K562 (cell line): Measurements from ENCODE around the gene HDAC5. TPM values are rescaled to one million over a fixed set of nuclear protein-coding genes. Genes with fewer than 3 reads are reported as not detected.

Experiments used
- ATAC-seq: fragments of 200-7000 bp; cut with Tn5 transposase; 3 replicates; pipeline ENCODE4 v1.9.1; 2020; ENCODE audit warnings: moderate library complexity
- BruUV-seq: library from RNA; stranded (reverse); fragments of 400-500 nt; replicated peaks from 2 replicates; lab custom pipeline; 2021; lab: Mats Ljungman, UMichigan
- CTCF ChIA-PET: fragments of 300-600 bp; formaldehyde crosslinking; extraction: SDS; loops from one replicate; lab custom pipeline; 2021; ENCODE audit warnings: low intra/inter-chr PET ratio; lab: Yijun Ruan, JAX
- POLR2A ChIA-PET: fragments of 300-600, 350-650 bp; sonication (Branson Sonifier 250); formaldehyde crosslinking; extraction: SDS; loops from one replicate; lab custom pipeline; 2021; ENCODE audit warnings: antibody characterized with exemption, inconsistent platforms; lab: Yijun Ruan, JAX
- DNase-seq, 4 experiments: peaks; one replicate each; pipeline versions ENCODE4 v3.0.0 to v3.0.0-alpha.2; 2011 to 2018; ENCODE audit warnings: low spot score in 3 of 4, mixed read lengths in 3 of 4; ENCODE audit errors: extremely low read depth in 1 of 4
- FAIRE-seq: peaks from 2 replicates; lab custom pipeline; 2011; peaks lifted over from hg19 to GRCh38; lab: Jason Lieb, UNC
- H2AFZ ChIP-seq: 2 replicates; pipeline ENCODE4 v1.6.0; 2011; ENCODE audit warnings: low read depth, low read length, control low read depth, inconsistent platforms
- H3K27ac ChIP-seq: fragments of 200-600 bp; 3 replicates; pipeline ENCODE4 v1.8.0; 2011; ENCODE audit warnings: low read depth, mild to moderate bottlenecking, control low read depth, inconsistent platforms, low read length, moderate library complexity, mixed read lengths; ENCODE audit errors: extremely low read depth
- H3K27me3 ChIP-seq, 2 experiments: fragments of 300-600 bp in 1 of 2; 2 replicates in 1 of 2; 3 replicates in 1 of 2; pipeline versions ENCODE4 v1.6.0 to v1.8.0; 2011; ENCODE audit warnings: inconsistent platforms in 2 of 2, low read length in 2 of 2, mild to moderate bottlenecking in 1 of 2, mixed read lengths in 1 of 2, moderate library complexity in 1 of 2; ENCODE audit not compliant: control insufficient read depth in 2 of 2, insufficient read depth in 2 of 2
- H3K36me3 ChIP-seq: fragments of 300-600 bp; 3 replicates; pipeline ENCODE4 v1.8.0; 2011; ENCODE audit warnings: mild to moderate bottlenecking, low read length, inconsistent platforms; ENCODE audit not compliant: control insufficient read depth, insufficient read depth
- H3K4me1 ChIP-seq, 2 experiments: fragments of 200-600 bp in 1 of 2; replicated peaks in 1 of 2; 2 replicates in 1 of 2; 3 replicates in 1 of 2; pipeline versions ENCODE4 v1.5.1 to v1.8.0; 2011; ENCODE audit warnings: inconsistent platforms in 2 of 2, low read length in 2 of 2, mild to moderate bottlenecking in 1 of 2, mixed read lengths in 1 of 2, moderate library complexity in 1 of 2; ENCODE audit not compliant: control insufficient read depth in 2 of 2, insufficient read depth in 2 of 2
- H3K4me2 ChIP-seq: 2 replicates; pipeline ENCODE4 v1.6.1; 2011; ENCODE audit warnings: low read length, control low read depth, inconsistent platforms, mixed read lengths; ENCODE audit not compliant: insufficient read depth
- H3K4me3 ChIP-seq: fragments of 200-600 bp; sonication (generic), shearing (Covaris generic); 2 replicates; pipeline ENCODE4 v1.5.1; 2016; ENCODE audit warnings: control low read depth, inconsistent platforms
- H3K79me2 ChIP-seq: fragments of 200-600 bp; 3 replicates; pipeline ENCODE4 v1.8.0; 2011; ENCODE audit warnings: low read length, inconsistent platforms; ENCODE audit not compliant: control insufficient read depth, insufficient read depth
- H3K9ac ChIP-seq, 2 experiments: 2 replicates each; pipeline versions ENCODE4 v1.6.0 to v1.6.1; 2011; ENCODE audit warnings: low read depth in 2 of 2, low read length in 2 of 2, control low read depth in 1 of 2, inconsistent platforms in 1 of 2, mild to moderate bottlenecking in 1 of 2, mixed read lengths in 1 of 2; ENCODE audit not compliant: insufficient read depth in 1 of 2
- H3K9me1 ChIP-seq: one replicate; pipeline ENCODE4 v1.6.0; 2011; ENCODE audit warnings: inconsistent platforms, mild to moderate bottlenecking, low read length, moderate library complexity; ENCODE audit not compliant: control insufficient read depth, insufficient read depth
- H3K9me3 ChIP-seq: replicated peaks from 2 replicates; pipeline ENCODE4 v1.5.1; 2011; ENCODE audit warnings: low read depth, low read length, inconsistent platforms; ENCODE audit not compliant: control insufficient read depth, insufficient read depth
- H4K20me1 ChIP-seq: replicated peaks from 2 replicates; pipeline ENCODE4 v1.6.1; 2011; ENCODE audit warnings: low read length, inconsistent platforms, mixed read lengths; ENCODE audit not compliant: control insufficient read depth, insufficient read depth
- CC2D1A ChIP-seq: fragments of 450-650 bp; IDR thresholded peaks from 2 replicates; pipeline ENCODE4 v1.6.1; 2017; ENCODE audit warnings: mild to moderate bottlenecking
- CREM ChIP-seq: IDR thresholded peaks from 2 replicates; pipeline ENCODE4 v1.6.1; 2014; ENCODE audit warnings: antibody characterized with exemption, low read depth
- FOXM1 ChIP-seq, 2 experiments: fragments of 450-650 bp in 1 of 2; sonication (generic) in 1 of 2; formaldehyde crosslinking in 1 of 2; IDR thresholded peaks; 2 replicates each; pipeline versions ENCODE4 v1.6.1 to v1.9.0; 2017 to 2022; ENCODE audit warnings: low read depth in 2 of 2, mild to moderate bottlenecking in 2 of 2, missing genetic modification reagents in 1 of 2, moderate library complexity in 1 of 2
- HDAC8 ChIP-seq: fragments of 450-650 bp; IDR thresholded peaks from 2 replicates; pipeline ENCODE4 v1.6.1; 2016; ENCODE audit warnings: mild to moderate bottlenecking, missing genetic modification characterization, moderate library complexity, missing compliant biosample characterization
- HMBOX1 ChIP-seq: sonication (generic); IDR thresholded peaks from 2 replicates; pipeline ENCODE4 v1.6.1; 2016
- IRF2 ChIP-seq: sonication (generic); formaldehyde crosslinking; IDR thresholded peaks from 2 replicates; pipeline ENCODE4 v1.8.1; 2022; ENCODE audit warnings: mild to moderate bottlenecking, missing genetic modification reagents
- KDM4B ChIP-seq, 2 experiments: fragments of 450-650 bp in 1 of 2; sonication (generic) in 1 of 2; IDR thresholded peaks; 2 replicates each; pipeline ENCODE4 v1.6.1; 2016 to 2017; ENCODE audit warnings: borderline replicate concordance in 2 of 2, antibody characterized with exemption in 1 of 2, low read depth in 1 of 2, mild to moderate bottlenecking in 1 of 2
- KLF1 ChIP-seq: fragments of 450-650 bp; IDR thresholded peaks from 2 replicates; pipeline ENCODE4 v1.6.1; 2016; ENCODE audit warnings: missing genetic modification characterization, missing compliant biosample characterization
- MAFG ChIP-seq: fragments of 450-650 bp; conservative IDR thresholded peaks from 2 replicates; pipeline ENCODE4 v1.6.1; 2016; ENCODE audit warnings: missing genetic modification characterization, missing compliant biosample characterization
- MED1 ChIP-seq: sonication (generic); formaldehyde crosslinking; IDR thresholded peaks from 2 replicates; pipeline ENCODE4 v1.8.1; 2023; ENCODE audit warnings: missing genetic modification reagents, borderline replicate concordance
- MIER1 ChIP-seq: fragments of 450-650 bp; IDR thresholded peaks from 2 replicates; pipeline ENCODE4 v1.6.1; 2016; ENCODE audit warnings: antibody characterized with exemption, mild to moderate bottlenecking, low read depth
- SIRT6 ChIP-seq: IDR thresholded peaks from one replicate; pipeline ENCODE4 v1.6.1; 2012; ENCODE audit warnings: low read depth, mild to moderate bottlenecking, control low read depth, inconsistent platforms, low read length, moderate library complexity
- TCF7L2 ChIP-seq: fragments of 150-350 bp; IDR thresholded peaks from 2 replicates; pipeline ENCODE4 v1.6.1; 2016; ENCODE audit warnings: low read depth, mild to moderate bottlenecking, low read length, moderate library complexity
- ZNF140 ChIP-seq: fragments of 250-450 bp; sonication (Bioruptor Pico); IDR thresholded peaks from 2 replicates; pipeline ENCODE4 v1.8.0; 2021; ENCODE audit warnings: moderate library complexity, mild to moderate bottlenecking, inconsistent platforms
- ZNF24 ChIP-seq: fragments of 450-650 bp; IDR thresholded peaks from 2 replicates; pipeline ENCODE4 v1.6.1; 2016
- whole genome bisulfite sequencing: fragments of 100-300 bp; shearing (Covaris generic); methylation state at CpG from one replicate; pipeline ENCODE4 v1.1.6; 2016; ENCODE audit warnings: low coverage, mixed read lengths; ENCODE audit not compliant: insufficient coverage; ENCODE audit errors: missing lambda C conversion rate; 5-methylcytosine and 5-hydroxymethylcytosine counted together
- in situ Hi-C: fragments of 300-500 bp; cut with MboI; formaldehyde crosslinking; loops from 4 replicates; pipeline ENCODE4 v1.15.0; 2018; ENCODE audit warnings: inconsistent platforms, mixed read lengths
- intact Hi-C: fragments of 100-400 bp; cut with micrococcal nuclease; formaldehyde crosslinking; loops from 2 replicates; pipeline ENCODE4 v1.14.2; 2022
- polyA plus RNA-seq, 8 experiments: library from polyadenylated mRNA; depleted of rRNA in 4 of 8; stranded (reverse) in 5 of 8; unstranded in 3 of 8; fragments of >200 nt; fragmentation: Nextera tagmentation in 2 of 8; fragmentation: Illumina TruSeq in 1 of 8; extraction: Ambion mirVana in 2 of 8; extraction: Trizol in 1 of 8; gene quantifications; 2 replicates each; pipeline versions ENCODE4 v1.2.1 to v1.2.3, GENCODE V29; 2011 to 2014; ENCODE audit warnings: inconsistent platforms in 1 of 8, missing spikeins in 1 of 8
- total RNA-seq, 7 experiments: library from RNA; depleted of rRNA in 6 of 7; stranded (reverse); fragments of >200 nt in 6 of 7; fragmentation: Illumina TruSeq in 2 of 7; extraction: Trizol in 2 of 7; gene quantifications; 2 replicates each; pipeline versions ENCODE4 v1.2.1 to v1.2.3, GENCODE V29; 2011 to 2021; ENCODE audit warnings: low replicate concordance in 1 of 7
- TF ChIP-seq, protein P1 (sequence below): fragments of 250-450 bp; sonication (Bioruptor Pico); IDR thresholded peaks from 2 replicates; pipeline ENCODE4 v1.8.0; 2022; ENCODE audit warnings: inconsistent platforms
- TF ChIP-seq, protein P2 (sequence below): sonication (generic); formaldehyde crosslinking; IDR thresholded peaks from 2 replicates; pipeline ENCODE4 v1.8.0; 2022; ENCODE audit warnings: missing genetic modification reagents, mild to moderate bottlenecking, moderate library complexity, borderline replicate concordance

Gene HDAC5
- total and polyA plus RNA-seq, 9 of the 15 experiments (the other 6 are each of a cell fraction or from before 2014, with no cell fraction given), result 0.45 to 26.2 (median 16.4) TPM

DNA sequence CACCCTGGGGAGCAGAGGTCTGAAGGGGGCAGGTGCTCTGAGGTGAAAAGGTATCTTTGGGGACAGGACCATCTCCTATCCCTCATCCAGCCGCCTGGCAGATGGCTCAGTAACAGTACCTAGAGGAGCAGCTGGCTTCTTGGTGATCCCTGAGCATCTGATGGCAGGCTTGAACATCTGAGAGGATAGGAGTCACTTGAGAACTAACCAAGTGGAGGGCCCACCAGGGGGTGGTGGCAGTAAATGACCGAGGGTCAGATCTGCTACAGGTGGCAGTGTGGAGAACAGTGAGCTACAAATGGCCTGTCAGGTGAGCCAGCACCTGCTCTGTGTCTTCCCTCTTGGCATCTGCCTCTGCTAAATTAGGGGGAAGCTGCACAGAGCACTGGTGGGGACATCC lies 32.0 kb upstream of the HDAC5 start:
- intact Hi-C loops, result no loop called here
- no peak for FAIRE-seq
- DNase-seq, result no peak

DNA sequence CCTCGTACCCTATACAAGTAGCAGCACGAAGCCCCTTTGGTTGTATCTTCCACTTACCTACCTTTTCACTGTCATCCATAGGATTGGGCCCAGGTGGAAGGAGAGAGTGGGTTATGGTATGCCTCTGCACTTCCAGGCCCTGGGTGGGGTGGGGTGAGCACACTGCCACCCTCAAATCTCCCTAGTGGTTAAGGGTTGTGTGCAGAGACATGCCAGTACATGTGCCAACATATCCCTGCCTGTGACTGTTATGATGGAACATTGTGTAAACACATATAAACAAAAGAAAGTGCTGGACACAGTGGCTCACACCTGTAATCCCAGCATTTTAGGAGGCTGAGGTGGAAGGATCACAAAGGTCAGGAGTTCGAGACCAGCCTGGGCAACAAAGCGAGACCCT lies 29.4 kb upstream of the HDAC5 start:
- CTCF ChIA-PET, result no interaction called here
- no peak for FAIRE-seq

More for the DNA sequence above, 32.0 kb upstream of the HDAC5 start:
- Histone ChIP-seq H3K9ac (no peak overlapping the region), H2AFZ (no peak overlapping the region)
- CTCF ChIA-PET, result no interaction called here
- ATAC-seq, result no peak
- no peak for TF ChIP-seq CREM
- TF ChIP-seq IRF2 (CRISPR knock-in tag), result no peak
- no peak for TF ChIP-seq KDM4B (IDR thresholded peaks at IDR 0.05; ENCODE audit: borderline replicate concordance in 2 of 2, low read depth in 1 of 2)
- no peak for TF ChIP-seq SIRT6
- no peak for TF ChIP-seq MIER1
- no peak for TF ChIP-seq KLF1 (tag)
- TF ChIP-seq ZNF24, result no peak
- no peak for TF ChIP-seq ZNF140 (CRISPR knock-in tag)
- TF ChIP-seq, all 486 proteins: peak for 0
- no peaks in the 10 kb centered on the region for H3K27me3 ChIP-seq
- H3K4me1 ChIP-seq, result peaks cover 25 to 26% of the 10 kb centered on the region in 2 experiments
- H3K27ac ChIP-seq, result no peak overlapping the region; the same call in 2 of the 3 replicates
- H3K4me2 ChIP-seq, result no peak overlapping the region
- H3K4me3 ChIP-seq, result no peak overlapping the region
- H3K9me3 ChIP-seq, result no peaks in the 10 kb centered on the region
- no peaks in the 10 kb centered on the region for H3K9me1 ChIP-seq
- H4K20me1 ChIP-seq, result peaks cover 8% of the 10 kb centered on the region; the same call in 1 of the 2 replicates
- peaks cover 23% of the 10 kb centered on the region for H3K79me2 ChIP-seq
- H3K36me3 ChIP-seq, result peaks cover 72% of the 10 kb centered on the region
- in situ Hi-C loops, result no loop called here
- POLR2A ChIA-PET, result interaction anchor here (0.8 to 1.3 kb wide), 5 partner anchors 11 to 216 kb away, joined by 3 to 5 read pairs (median 3); no protein-coding TSS in a partner anchor
- 94% methylated on average over 2 of the region's 2 CpGs for WGBS
- BruUV-seq, result no TSS peak

More for the DNA sequence above, 29.4 kb upstream of the HDAC5 start:
- BruUV-seq, result no TSS peak
- Histone ChIP-seq H3K27me3 (no peaks in the 10 kb centered on the region), H3K27ac (no peak overlapping the region), H3K9ac (peak overlapping the region in 1 of 2 experiments; percentile 24; a peak in 1 of 4 replicates), H3K4me1 (peaks cover 15 to 16% of the 10 kb centered on the region in 2 experiments; a peak in 4 of 5 replicates), H4K20me1 (peaks cover 17% of the 10 kb centered on the region), H2AFZ (no peak overlapping the region), H3K9me3 (no peaks in the 10 kb centered on the region), H3K4me3 (no peak overlapping the region), H3K36me3 (peaks cover 87% of the 10 kb centered on the region), H3K79me2 (peaks cover 43% of the 10 kb centered on the region), H3K4me2 (no peak overlapping the region), H3K9me1 (no peaks in the 10 kb centered on the region)
- ATAC-seq (no peak), DNase-seq (no peak)
- POLR2A ChIA-PET, result interaction anchor here (0.6 kb wide), 2 partner anchors 129 to 421 kb away, joined by 3 read pairs; no protein-coding TSS in a partner anchor
- intact Hi-C loops (no loop called here), in situ Hi-C loops (no loop called here)
- 100% methylated on average over 4 of the region's 4 CpGs for WGBS
- TF ChIP-seq MED1 (CRISPR knock-in tag) (no peak), TCF7L2 (no peak), HMBOX1 (no peak), CC2D1A (no peak), MAFG (tag) (no peak), HDAC8 (tag) (no peak), FOXM1 (IDR thresholded peaks at IDR 0.05; ENCODE audit: low read depth) (no peak), FOXM1 (CRISPR knock-in tag; IDR thresholded peaks at IDR 0.05; ENCODE audit: low read depth) (no peak)
- TF ChIP-seq, protein P1, sequence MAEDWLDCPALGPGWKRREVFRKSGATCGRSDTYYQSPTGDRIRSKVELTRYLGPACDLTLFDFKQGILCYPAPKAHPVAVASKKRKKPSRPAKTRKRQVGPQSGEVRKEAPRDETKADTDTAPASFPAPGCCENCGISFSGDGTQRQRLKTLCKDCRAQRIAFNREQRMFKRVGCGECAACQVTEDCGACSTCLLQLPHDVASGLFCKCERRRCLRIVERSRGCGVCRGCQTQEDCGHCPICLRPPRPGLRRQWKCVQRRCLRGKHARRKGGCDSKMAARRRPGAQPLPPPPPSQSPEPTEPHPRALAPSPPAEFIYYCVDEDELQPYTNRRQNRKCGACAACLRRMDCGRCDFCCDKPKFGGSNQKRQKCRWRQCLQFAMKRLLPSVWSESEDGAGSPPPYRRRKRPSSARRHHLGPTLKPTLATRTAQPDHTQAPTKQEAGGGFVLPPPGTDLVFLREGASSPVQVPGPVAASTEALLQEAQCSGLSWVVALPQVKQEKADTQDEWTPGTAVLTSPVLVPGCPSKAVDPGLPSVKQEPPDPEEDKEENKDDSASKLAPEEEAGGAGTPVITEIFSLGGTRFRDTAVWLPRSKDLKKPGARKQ (CRISPR knock-in tag), result no peak
- TF ChIP-seq, protein P2, sequence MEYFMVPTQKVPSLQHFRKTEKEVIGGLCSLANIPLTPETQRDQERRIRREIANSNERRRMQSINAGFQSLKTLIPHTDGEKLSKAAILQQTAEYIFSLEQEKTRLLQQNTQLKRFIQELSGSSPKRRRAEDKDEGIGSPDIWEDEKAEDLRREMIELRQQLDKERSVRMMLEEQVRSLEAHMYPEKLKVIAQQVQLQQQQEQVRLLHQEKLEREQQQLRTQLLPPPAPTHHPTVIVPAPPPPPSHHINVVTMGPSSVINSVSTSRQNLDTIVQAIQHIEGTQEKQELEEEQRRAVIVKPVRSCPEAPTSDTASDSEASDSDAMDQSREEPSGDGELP (CRISPR knock-in tag), result no peak
